HAP-1 (cell line): Measurements from ENCODE around the gene CDH13.

Experiments used
- DNase-seq, 2 experiments: peaks; one replicate each; pipeline ENCODE4 v3.0.0-alpha.2; 2016 to 2020; ENCODE audit warnings: low spot score in 2 of 2
- H3K27me3 ChIP-seq: fragments of 250-450 bp; sonication (Bioruptor Pico); 2 replicates; pipeline ENCODE4 v1.5.1; 2020; ENCODE audit warnings: low read depth, mild to moderate bottlenecking, moderate library complexity
- H3K36me3 ChIP-seq: fragments of 250-450 bp; sonication (Bioruptor Pico); replicated peaks from 2 replicates; pipeline ENCODE4 v1.5.1; 2020; ENCODE audit warnings: mild to moderate bottlenecking
- H3K4me1 ChIP-seq: fragments of 250-450 bp; sonication (Bioruptor Pico); 2 replicates; pipeline ENCODE4 v1.5.1; 2020; ENCODE audit warnings: mild to moderate bottlenecking
- H3K4me3 ChIP-seq: fragments of 250-450 bp; sonication (Bioruptor Pico); 2 replicates; pipeline ENCODE4 v1.5.1; 2020; ENCODE audit warnings: mild to moderate bottlenecking, moderate library complexity
- H3K9me3 ChIP-seq: fragments of 250-450 bp; sonication (Bioruptor Pico); 2 replicates; pipeline ENCODE4 v1.5.1; 2020; ENCODE audit warnings: mild to moderate bottlenecking, moderate library complexity
- in situ Hi-C: fragments of 300-500 bp; cut with MboI; formaldehyde crosslinking; loops from 3 replicates; pipeline ENCODE4 v1.14.3; 2020; ENCODE audit warnings: low sequenced_read_pairs, inconsistent platforms, mixed read lengths

CDH13 gene

DNA sequence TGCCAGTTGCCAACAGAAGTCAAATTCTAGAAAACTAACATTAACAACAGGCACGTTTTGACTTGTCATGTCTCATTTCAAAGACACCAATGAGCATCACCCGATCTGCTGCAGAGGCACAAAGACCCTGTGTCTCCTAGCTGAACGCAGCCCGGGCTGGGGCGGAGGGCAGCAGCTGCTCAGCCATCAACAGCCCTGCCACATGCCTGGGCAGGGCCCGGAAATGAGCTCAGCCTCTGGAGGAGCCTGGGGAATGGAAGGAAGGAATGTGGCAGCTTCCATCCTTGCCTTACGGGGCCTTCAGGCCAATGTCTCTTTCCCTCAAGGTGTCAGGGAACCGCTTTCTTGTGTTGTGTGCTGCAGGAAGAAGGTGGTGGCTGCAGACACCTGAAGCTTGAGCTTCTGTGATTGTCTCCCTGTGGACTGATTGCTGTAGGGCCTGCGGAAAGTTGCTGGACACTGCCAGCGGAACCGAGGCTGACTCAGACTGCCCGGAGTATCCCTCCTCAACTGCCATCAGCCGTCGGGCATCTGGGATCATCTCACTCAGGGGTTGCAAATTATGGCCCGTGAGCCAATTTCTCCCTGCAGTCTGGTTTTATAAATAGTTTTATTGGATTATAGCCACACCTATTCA, 7.3 kb downstream of the CDH13 start:
- DNase-seq: peak; percentile 35 to 36
- Histone ChIP-seq H3K9me3 (no peaks in the 10 kb centered on the region), H3K4me1 (peaks cover 32% of the 10 kb centered on the region), H3K27me3 (no peaks in the 10 kb centered on the region), H3K4me3 (no peak overlapping the region), H3K36me3 (no peaks in the 10 kb centered on the region)
- in situ Hi-C loops: loop anchor here (10.0 kb wide), 1 partner anchor 369 kb away; no protein-coding TSS in a partner anchor

DNA sequence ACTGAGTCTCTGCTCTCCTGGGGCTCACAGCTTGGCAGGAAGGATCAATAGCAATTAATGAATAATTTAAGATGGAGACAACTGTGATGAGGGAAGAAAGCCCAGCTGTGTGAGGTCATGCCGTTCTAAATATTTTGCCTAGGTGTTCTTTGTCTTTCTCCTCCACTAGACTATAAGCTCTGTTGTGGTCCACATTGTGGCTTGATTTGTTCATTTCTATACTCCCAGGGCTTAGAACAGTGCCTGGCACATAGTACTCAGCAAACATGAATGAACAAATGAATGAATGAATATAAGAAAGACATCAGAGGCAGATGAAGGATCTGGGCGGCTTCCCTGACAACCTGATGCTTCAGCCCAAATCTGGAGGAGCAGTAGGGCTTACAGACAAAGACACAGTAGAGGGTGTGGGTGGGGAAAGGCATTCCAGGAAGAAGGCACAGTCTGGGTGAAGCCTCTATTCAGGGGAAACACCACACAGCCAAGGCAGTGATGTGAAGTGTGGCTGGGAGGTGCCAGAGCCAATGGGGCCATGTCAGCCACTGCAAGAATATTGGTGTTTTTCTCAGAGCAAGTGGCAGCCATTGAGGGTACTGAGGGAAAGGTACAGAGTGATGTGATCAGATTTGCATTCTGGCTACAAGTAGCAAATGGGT, 8.3 kb downstream of the CDH13 start:
- no peaks in the 10 kb centered on the region for H3K9me3 ChIP-seq
- no peaks in the 10 kb centered on the region for H3K27me3 ChIP-seq
- peaks cover 24% of the 10 kb centered on the region for H3K4me1 ChIP-seq
- no peaks in the 10 kb centered on the region for H3K36me3 ChIP-seq
- in situ Hi-C loops: loop anchor here (10.0 kb wide), 1 partner anchor 370 kb away; no protein-coding TSS in a partner anchor
- H3K4me3 ChIP-seq: no peak overlapping the region
- no peak for DNase-seq

- no peaks in the 10 kb centered on the region for H3K27me3 ChIP-seq
- no peak overlapping the region for H3K4me3 ChIP-seq
- peaks cover 18% of the 10 kb centered on the region for H3K4me1 ChIP-seq
- H3K9me3 ChIP-seq: no peaks in the 10 kb centered on the region
- DNase-seq: no peak
- in situ Hi-C loops: loop anchor here (10.0 kb wide), 1 partner anchor 372 kb away; no protein-coding TSS in a partner anchor
- no peaks in the 10 kb centered on the region for H3K36me3 ChIP-seq
These were observed 9.7 kb downstream of the CDH13 start for GRCh38 chr16:82636485-82636884.

GRCh38 chr16:82636958-82637357, 10.2 kb downstream of the CDH13 start:
- in situ Hi-C loops: loop anchor here (10.0 kb wide), 1 partner anchor 372 kb away; no protein-coding TSS in a partner anchor
- Histone ChIP-seq H3K4me1 (peaks cover 18% of the 10 kb centered on the region), H3K27me3 (no peaks in the 10 kb centered on the region), H3K4me3 (no peak overlapping the region), H3K9me3 (no peaks in the 10 kb centered on the region), H3K36me3 (no peaks in the 10 kb centered on the region)
- DNase-seq: no peak

DNA sequence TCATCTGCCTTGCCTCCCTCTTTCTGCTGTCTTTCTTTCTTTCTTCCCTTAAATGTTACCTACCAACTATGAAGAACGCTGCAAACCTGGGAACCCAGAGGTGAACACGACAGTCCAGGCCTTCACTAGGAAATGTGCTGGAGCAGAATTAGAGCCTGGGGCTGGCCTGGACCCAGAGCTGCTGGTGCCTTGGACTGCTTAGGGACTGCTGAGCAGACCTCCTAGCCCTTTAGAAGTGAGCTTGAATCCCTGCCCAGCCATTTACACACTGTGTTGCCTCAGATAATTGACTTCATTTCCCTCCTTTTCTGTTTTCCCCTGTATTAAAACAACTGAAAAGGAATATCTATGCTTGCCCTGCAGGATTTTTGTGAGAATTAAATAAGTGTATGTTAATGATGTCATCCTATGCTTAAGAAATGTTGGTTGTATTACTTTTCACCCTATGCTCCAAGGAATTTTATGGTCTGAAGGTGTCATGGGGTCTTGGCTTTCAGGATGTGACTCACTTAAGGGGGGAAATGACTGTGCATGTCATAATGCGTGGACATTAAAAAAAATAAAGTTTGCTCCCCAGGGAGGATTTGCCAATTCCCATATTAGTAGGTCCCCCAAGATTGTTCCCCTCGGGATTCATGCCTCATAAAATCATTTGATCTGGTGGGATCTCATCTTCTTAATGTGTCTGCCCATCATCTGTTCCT, 11.5 kb downstream of the CDH13 start:
- H3K4me3 ChIP-seq: no peak overlapping the region
- in situ Hi-C loops: loop anchor here (10.0 kb wide), 1 partner anchor 373 kb away; no protein-coding TSS in a partner anchor
- H3K36me3 ChIP-seq: no peaks in the 10 kb centered on the region
- DNase-seq: no peak
- H3K4me1 ChIP-seq: peaks cover 23% of the 10 kb centered on the region
- H3K27me3 ChIP-seq: no peaks in the 10 kb centered on the region
- no peaks in the 10 kb centered on the region for H3K9me3 ChIP-seq

- Histone ChIP-seq H3K36me3 (no peaks in the 10 kb centered on the region), H3K9me3 (no peaks in the 10 kb centered on the region), H3K4me1 (peaks cover 25% of the 10 kb centered on the region), H3K27me3 (no peaks in the 10 kb centered on the region), H3K4me3 (no peak overlapping the region)
- no peak for DNase-seq
- in situ Hi-C loops: loop anchor here (10.0 kb wide), 1 partner anchor 374 kb away; no protein-coding TSS in a partner anchor
These were observed 12.5 kb downstream of the CDH13 start for GRCh38 chr16:82639263-82639662.

- peak; percentile 70 to 85 for DNase-seq
- in situ Hi-C loops: loop anchor here (10.0 kb wide), 1 partner anchor 375 kb away; no protein-coding TSS in a partner anchor
- H3K36me3 ChIP-seq: no peaks in the 10 kb centered on the region
These were observed 13.0 kb downstream of the CDH13 start for GRCh38 chr16:82639666-82640336.

GRCh38 chr16:82641336-82641984, 14.7 kb downstream of the CDH13 start:
- in situ Hi-C loops: no loop called here
- H3K9me3 ChIP-seq: no peaks in the 10 kb centered on the region
- DNase-seq: no peak

More at GRCh38 chr16:82639666-82640336, 13.0 kb downstream of the CDH13 start:
- Histone ChIP-seq H3K9me3 (no peaks in the 10 kb centered on the region), H3K27me3 (no peaks in the 10 kb centered on the region), H3K4me1 (peaks cover 25% of the 10 kb centered on the region), H3K4me3 (no peak overlapping the region)

DNA sequence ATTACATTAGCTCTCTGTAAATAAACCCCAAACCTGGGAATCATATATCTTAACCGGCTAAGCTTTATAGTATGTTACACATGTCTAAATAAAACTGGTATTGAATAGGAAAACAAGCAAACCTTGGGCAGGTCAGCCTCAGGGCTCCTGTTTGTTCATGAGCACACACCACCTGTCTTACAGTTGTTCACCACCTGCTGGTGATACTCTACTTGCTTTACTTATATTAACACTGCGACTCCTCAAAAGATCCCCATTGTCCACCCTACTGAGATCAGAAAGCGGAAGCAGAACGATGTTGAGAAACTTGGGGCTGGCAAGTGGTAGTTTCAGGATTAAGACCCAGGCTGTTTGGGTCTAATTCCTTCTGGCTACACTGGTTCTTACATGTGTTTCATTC, 16.4 kb downstream of the CDH13 start:
- Histone ChIP-seq H3K4me1 (peaks cover 23% of the 10 kb centered on the region), H3K36me3 (no peaks in the 10 kb centered on the region), H3K27me3 (no peaks in the 10 kb centered on the region), H3K4me3 (no peak overlapping the region), H3K9me3 (no peaks in the 10 kb centered on the region)
- in situ Hi-C loops: no loop called here
- no peak for DNase-seq

More at GRCh38 chr16:82641336-82641984, 14.7 kb downstream of the CDH13 start:
- Histone ChIP-seq H3K36me3 (no peaks in the 10 kb centered on the region), H3K27me3 (no peaks in the 10 kb centered on the region), H3K4me1 (peaks cover 23% of the 10 kb centered on the region), H3K4me3 (no peak overlapping the region)

- DNase-seq: peak; percentile 57 to 59
- H3K4me1 ChIP-seq: peaks cover 23% of the 10 kb centered on the region
- no peak overlapping the region for H3K4me3 ChIP-seq
- in situ Hi-C loops: no loop called here
- H3K9me3 ChIP-seq: no peaks in the 10 kb centered on the region
- peaks cover 4% of the 10 kb centered on the region; the same call in 1 of the 2 replicates for H3K27me3 ChIP-seq
- no peaks in the 10 kb centered on the region for H3K36me3 ChIP-seq
These were observed 17.3 kb downstream of the CDH13 start for GRCh38 chr16:82643936-82644630.

GRCh38 chr16:82646504-82646903, 19.7 kb downstream of the CDH13 start:
- H3K36me3 ChIP-seq: no peaks in the 10 kb centered on the region
- H3K9me3 ChIP-seq: no peaks in the 10 kb centered on the region
- peaks cover 18% of the 10 kb centered on the region for H3K4me1 ChIP-seq
- DNase-seq: no peak
- in situ Hi-C loops: no loop called here
- H3K4me3 ChIP-seq: no peak overlapping the region
- peaks cover 4% of the 10 kb centered on the region; the same call in 1 of the 2 replicates for H3K27me3 ChIP-seq

DNA sequence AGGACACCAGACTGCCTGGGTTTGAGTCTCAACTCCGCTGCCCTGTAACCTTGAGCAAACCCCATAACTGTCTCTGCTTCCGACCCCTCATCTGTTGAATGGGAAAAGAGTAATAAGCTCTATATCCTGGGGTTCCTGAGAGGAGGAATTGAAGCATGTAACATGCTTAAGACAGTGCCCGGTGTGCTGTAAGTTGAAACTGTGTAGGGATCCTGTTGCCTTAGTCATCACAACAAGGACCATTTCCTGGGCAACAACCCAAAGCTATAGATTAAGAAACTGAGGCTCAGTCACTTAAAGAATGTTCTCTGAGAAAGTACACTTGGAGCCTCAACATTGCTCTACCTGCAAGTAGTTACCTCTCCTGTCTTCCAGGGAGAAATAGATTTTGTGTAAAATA, 23.0 kb downstream of the CDH13 start:
- peaks cover 4% of the 10 kb centered on the region; the same call in 1 of the 2 replicates for H3K4me1 ChIP-seq
- no peak overlapping the region for H3K4me3 ChIP-seq
- H3K9me3 ChIP-seq: no peaks in the 10 kb centered on the region
- H3K27me3 ChIP-seq: peaks cover 4% of the 10 kb centered on the region; the same call in 1 of the 2 replicates
- no peaks in the 10 kb centered on the region for H3K36me3 ChIP-seq
- DNase-seq: no peak
- in situ Hi-C loops: no loop called here
